Measurements from ENCODE around the gene TM9SF3. TPM values are rescaled to one million over a fixed set of nuclear protein-coding genes. Genes with fewer than 3 reads are reported as not detected.

The TM9SF3 gene
- total RNA-seq = 39.2 and 47.4 TPM in 2 replicates
- polyA plus RNA-seq = 62.8 and 73.9 TPM in 2 replicates

DNA sequence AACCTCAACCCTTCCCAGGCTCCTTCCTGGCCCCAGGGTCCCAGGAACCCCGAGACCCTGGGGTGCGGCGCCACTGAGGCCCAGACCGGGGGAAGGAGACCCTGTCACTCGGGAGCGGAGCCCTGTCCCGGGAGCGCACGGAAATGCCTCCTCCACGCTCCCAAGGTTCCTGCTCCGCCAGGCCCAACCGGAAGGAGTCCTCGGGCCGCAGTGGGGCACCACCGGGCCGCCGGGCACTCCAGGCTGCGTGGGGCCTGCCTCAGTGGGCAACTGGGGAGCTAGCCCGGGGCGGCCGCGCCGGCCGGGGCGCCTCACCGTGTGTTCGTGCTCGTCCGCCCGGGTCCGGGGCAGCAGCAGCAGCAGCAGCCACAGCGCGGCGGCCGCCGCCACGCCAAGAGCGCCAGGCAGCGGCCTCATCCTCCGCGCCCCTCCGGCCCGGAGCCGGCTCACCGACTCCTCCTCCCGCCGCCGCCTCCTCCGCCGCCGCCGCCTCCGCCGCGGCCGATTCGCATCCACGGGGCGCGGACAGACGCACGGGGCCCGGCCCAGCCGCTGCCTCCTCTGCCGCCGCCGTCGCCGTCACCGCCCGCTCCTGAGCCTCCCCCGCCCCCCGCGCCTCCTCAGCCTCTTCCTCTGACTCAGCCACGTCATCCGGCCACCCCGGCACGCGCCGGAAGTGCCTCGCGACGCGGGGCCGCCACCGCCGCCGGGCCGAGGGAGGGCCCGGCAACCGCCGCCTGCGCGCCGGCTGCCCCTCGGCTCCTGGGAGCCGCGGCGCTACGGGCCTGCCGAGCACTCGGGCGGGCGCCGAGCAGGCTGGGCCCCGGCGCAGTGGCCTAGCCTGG, at the start of gene TM9SF3:
TSS of gene TM9SF3 (minus strand) at position 594 of the 845 bp plus-strand sequence. CDS start at position 417, 177 bp downstream.
- H3K36me3 ChIP-seq = no peaks in the 10 kb centered on the region
- H3K27me3 ChIP-seq = no peaks in the 10 kb centered on the region
- peak; percentile 93 to 95 for DNase-seq (ENCODE audit: low read depth in 1 of 2, low spot score in 1 of 2)
- H3K4me3 ChIP-seq = peak within 1 kb of the TSS; percentile 62
- H3K4me1 ChIP-seq (ENCODE audit: low read depth) = peaks cover 25% of the 10 kb centered on the region
- no peaks in the 10 kb centered on the region for H3K9me3 ChIP-seq (ENCODE audit: low read depth)
- TF ChIP-seq, protein P1, sequence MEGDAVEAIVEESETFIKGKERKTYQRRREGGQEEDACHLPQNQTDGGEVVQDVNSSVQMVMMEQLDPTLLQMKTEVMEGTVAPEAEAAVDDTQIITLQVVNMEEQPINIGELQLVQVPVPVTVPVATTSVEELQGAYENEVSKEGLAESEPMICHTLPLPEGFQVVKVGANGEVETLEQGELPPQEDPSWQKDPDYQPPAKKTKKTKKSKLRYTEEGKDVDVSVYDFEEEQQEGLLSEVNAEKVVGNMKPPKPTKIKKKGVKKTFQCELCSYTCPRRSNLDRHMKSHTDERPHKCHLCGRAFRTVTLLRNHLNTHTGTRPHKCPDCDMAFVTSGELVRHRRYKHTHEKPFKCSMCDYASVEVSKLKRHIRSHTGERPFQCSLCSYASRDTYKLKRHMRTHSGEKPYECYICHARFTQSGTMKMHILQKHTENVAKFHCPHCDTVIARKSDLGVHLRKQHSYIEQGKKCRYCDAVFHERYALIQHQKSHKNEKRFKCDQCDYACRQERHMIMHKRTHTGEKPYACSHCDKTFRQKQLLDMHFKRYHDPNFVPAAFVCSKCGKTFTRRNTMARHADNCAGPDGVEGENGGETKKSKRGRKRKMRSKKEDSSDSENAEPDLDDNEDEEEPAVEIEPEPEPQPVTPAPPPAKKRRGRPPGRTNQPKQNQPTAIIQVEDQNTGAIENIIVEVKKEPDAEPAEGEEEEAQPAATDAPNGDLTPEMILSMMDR (IDR thresholded peaks at IDR 0.05; ENCODE audit: low read depth, low read length) = no peak
- H3K27ac ChIP-seq = peak within 1 kb of the TSS; percentile 99

- TF ChIP-seq, protein P1 (IDR thresholded peaks at IDR 0.05; ENCODE audit: low read depth, low read length) = no peak
- H3K4me1 ChIP-seq (ENCODE audit: low read depth) = peaks cover 28% of the 10 kb centered on the region
- no peaks in the 10 kb centered on the region for H3K9me3 ChIP-seq (ENCODE audit: low read depth)
- H3K27ac ChIP-seq = no peak overlapping the region
- no peak for DNase-seq (ENCODE audit: low read depth in 1 of 2, low spot score in 1 of 2)
- H3K27me3 ChIP-seq = no peaks in the 10 kb centered on the region
- H3K36me3 ChIP-seq = no peaks in the 10 kb centered on the region
- H3K4me3 ChIP-seq = no peak overlapping the region
Measured at GRCh38 chr10:96636551-96636950, 49.7 kb upstream of the TM9SF3 start.

GRCh38 chr10:96632974-96633710, 46.3 kb upstream of the TM9SF3 start:
- peak in 1 of 2 donors; percentile 61 for DNase-seq (ENCODE audit: low read depth in 1 of 2, low spot score in 1 of 2)
- Histone ChIP-seq H3K36me3 (no peaks in the 10 kb centered on the region), H3K9me3 (ENCODE audit: low read depth) (no peaks in the 10 kb centered on the region), H3K27me3 (no peaks in the 10 kb centered on the region), H3K4me3 (no peak overlapping the region), H3K27ac (no peak overlapping the region), H3K4me1 (ENCODE audit: low read depth) (peaks cover 11% of the 10 kb centered on the region)
- TF ChIP-seq, protein P1 (IDR thresholded peaks at IDR 0.05; ENCODE audit: low read depth, low read length) = no peak

DNA sequence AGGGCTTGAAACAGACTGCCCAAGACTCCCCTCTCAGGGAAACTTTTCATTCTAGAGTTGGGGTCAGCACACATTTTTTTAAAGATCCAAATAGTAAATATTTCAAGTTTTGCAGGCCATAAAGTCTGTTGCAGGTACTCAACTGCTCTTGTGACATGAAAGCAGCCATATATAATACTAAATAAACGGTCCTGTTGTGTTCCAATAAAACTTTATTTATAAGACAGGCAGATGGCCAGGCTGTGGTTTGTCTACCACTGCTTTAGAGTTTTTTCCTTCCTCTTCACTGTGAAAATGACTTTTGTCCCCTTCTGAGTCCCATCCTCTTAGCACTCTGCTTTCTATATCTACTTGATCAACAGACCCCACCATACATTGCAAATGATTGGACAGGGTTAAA, 40.5 kb upstream of the TM9SF3 start:
- H3K36me3 ChIP-seq = no peaks in the 10 kb centered on the region

GRCh38 chr10:96626795-96627194, 40.0 kb upstream of the TM9SF3 start:
- no peaks in the 10 kb centered on the region for H3K9me3 ChIP-seq (ENCODE audit: low read depth)
- no peaks in the 10 kb centered on the region for H3K27me3 ChIP-seq
- TF ChIP-seq, protein P1 (IDR thresholded peaks at IDR 0.05; ENCODE audit: low read depth, low read length) = no peak
- H3K4me1 ChIP-seq (ENCODE audit: low read depth) = peaks cover 2% of the 10 kb centered on the region
- no peak overlapping the region for H3K27ac ChIP-seq
- no peak overlapping the region for H3K4me3 ChIP-seq
- no peak for DNase-seq (ENCODE audit: low read depth in 1 of 2, low spot score in 1 of 2)
- no peaks in the 10 kb centered on the region for H3K36me3 ChIP-seq

More for the DNA sequence above, 40.5 kb upstream of the TM9SF3 start:
- Histone ChIP-seq H3K27ac (no peak overlapping the region), H3K4me1 (ENCODE audit: low read depth) (peaks cover 2% of the 10 kb centered on the region), H3K27me3 (no peaks in the 10 kb centered on the region), H3K4me3 (no peak overlapping the region), H3K9me3 (ENCODE audit: low read depth) (no peaks in the 10 kb centered on the region)
- TF ChIP-seq, protein P1 (IDR thresholded peaks at IDR 0.05; ENCODE audit: low read depth, low read length) = no peak
- no peak for DNase-seq (ENCODE audit: low read depth in 1 of 2, low spot score in 1 of 2)
